GM23338 (cell line): ENCODE data around the gene TRIM59. TPM values are rescaled to one million over a fixed set of nuclear protein-coding genes. Genes with fewer than 3 reads are reported as not detected.

Source experiments
- ATAC-seq: fragments of 200-7000 bp; cut with Tn5 transposase; 3 replicates; pipeline ENCODE4 v1.9.1; 2020
- DNase-seq: peaks from one replicate; pipeline ENCODE4 v3.0.0-alpha.2; 2015; ENCODE audit warnings: low spot score
- H2AFZ ChIP-seq: fragments of 200-600 bp; sonication (generic); 2 replicates; pipeline ENCODE4 v1.8.0; 2016; ENCODE audit warnings: antibody characterized with exemption, mild to moderate bottlenecking, moderate library complexity
- H3F3A ChIP-seq: fragments of 200-600 bp; sonication (generic); replicated peaks from 2 replicates; pipeline ENCODE4 v1.8.0; 2017; ENCODE audit warnings: antibody characterized with exemption, mixed run types, low read depth
- H3K27ac ChIP-seq: fragments of 200-600 bp; sonication (generic); 2 replicates; pipeline ENCODE4 v1.6.1; 2016; ENCODE audit warnings: low read depth
- H3K27me3 ChIP-seq: fragments of 200-600 bp; sonication (generic); 2 replicates; pipeline ENCODE4 v1.8.0; 2016; ENCODE audit warnings: mild to moderate bottlenecking, mixed run types, moderate library complexity; ENCODE audit not compliant: insufficient read depth
- H3K36me3 ChIP-seq: fragments of 200-600 bp; sonication (generic); 2 replicates; pipeline ENCODE4 v1.8.0; 2016; ENCODE audit warnings: mild to moderate bottlenecking; ENCODE audit not compliant: insufficient read depth
- H3K4me1 ChIP-seq: fragments of 200-600 bp; sonication (generic); 2 replicates; pipeline ENCODE4 v1.8.0; 2016; ENCODE audit warnings: mild to moderate bottlenecking, moderate library complexity; ENCODE audit not compliant: insufficient read depth
- H3K4me2 ChIP-seq: fragments of 200-600 bp; sonication (generic); 2 replicates; pipeline ENCODE4 v1.7.1; 2017; ENCODE audit warnings: mixed run types
- H3K4me3 ChIP-seq: fragments of 200-600 bp; sonication (generic); 2 replicates; pipeline ENCODE4 v1.6.1; 2016; ENCODE audit warnings: mixed run types
- H3K79me2 ChIP-seq: fragments of 200-600 bp; sonication (generic); replicated peaks from 2 replicates; pipeline ENCODE4 v1.8.0; 2017; ENCODE audit warnings: mild to moderate bottlenecking; ENCODE audit not compliant: insufficient read depth
- H3K9me2 ChIP-seq: fragments of 200-600 bp; sonication (generic); 2 replicates; pipeline ENCODE4 v1.8.0; 2017; ENCODE audit not compliant: insufficient read depth
- H4K20me1 ChIP-seq: fragments of 200-600 bp; sonication (generic); replicated peaks from 2 replicates; pipeline ENCODE4 v1.8.0; 2017; ENCODE audit warnings: mild to moderate bottlenecking; ENCODE audit not compliant: insufficient read depth
- H3K27ac Mint-ChIP-seq: 2 replicates; pipeline ENCODE4 v1.8.0; 2020; ENCODE audit warnings: inconsistent platforms, mild to moderate bottlenecking, moderate library complexity, mixed read lengths
- H3K27me3 Mint-ChIP-seq: 3 replicates; pipeline ENCODE4 v1.8.0; 2022; ENCODE audit warnings: low read depth, mild to moderate bottlenecking, moderate library complexity, mixed read lengths, inconsistent platforms; ENCODE audit not compliant: insufficient read depth, poor library complexity
- H3K36me3 Mint-ChIP-seq: 3 replicates; pipeline ENCODE4 v1.8.0; 2021; ENCODE audit warnings: low read depth, mild to moderate bottlenecking, inconsistent platforms, moderate library complexity, mixed read lengths
- H3K4me1 Mint-ChIP-seq: 3 replicates; pipeline ENCODE4 v1.8.0; 2020; ENCODE audit warnings: mild to moderate bottlenecking, inconsistent platforms, mixed read lengths
- H3K4me3 Mint-ChIP-seq: 3 replicates; pipeline ENCODE4 v1.8.0; 2021; ENCODE audit warnings: moderate library complexity, mild to moderate bottlenecking, inconsistent platforms, mixed read lengths
- H3K9me3 Mint-ChIP-seq: 3 replicates; pipeline ENCODE4 v1.8.0; 2020; ENCODE audit warnings: moderate library complexity, mild to moderate bottlenecking, inconsistent platforms, mixed read lengths
- EZH2phosphoT487 ChIP-seq: fragments of 200-600 bp; sonication (generic); IDR thresholded peaks from one replicate; pipeline ENCODE4 v1.8.1; 2018; ENCODE audit warnings: antibody characterized with exemption; ENCODE audit not compliant: unreplicated experiment
- JUNB ChIP-seq: IDR thresholded peaks from one replicate; pipeline ENCODE4 v1.6.1; 2016; ENCODE audit warnings: antibody characterized with exemption; ENCODE audit not compliant: unreplicated experiment
- NANOG ChIP-seq: IDR thresholded peaks from 2 replicates; pipeline ENCODE4 v1.6.1; 2016; ENCODE audit warnings: antibody characterized with exemption, borderline replicate concordance
- POLR2AphosphoS5 ChIP-seq: IDR thresholded peaks from 2 replicates; pipeline ENCODE4 v1.6.1; 2016; ENCODE audit warnings: antibody characterized with exemption, low read depth
- STAT1 ChIP-seq: IDR thresholded peaks from one replicate; pipeline ENCODE4 v1.6.1; 2016; ENCODE audit warnings: antibody characterized with exemption; ENCODE audit not compliant: unreplicated experiment
- ZNF331 ChIP-seq: fragments of 250-450 bp; sonication (Bioruptor Pico); IDR thresholded peaks from 2 replicates; pipeline ENCODE4 v1.5.0; 2020; ENCODE audit warnings: low read depth, mild to moderate bottlenecking, moderate library complexity
- polyA plus RNA-seq: library from polyadenylated mRNA; unstranded; fragments of >200 nt; fragmentation: Nextera tagmentation; extraction: Ambion mirVana; gene quantifications from 2 replicates; pipeline ENCODE4 v1.2.1, GENCODE V29; 2016
- total RNA-seq: library from RNA; depleted of rRNA; stranded (reverse); fragments of >200 nt; shearing (Covaris generic); gene quantifications from 2 replicates; pipeline ENCODE4 v1.2.3, GENCODE V29; 2014
- TF ChIP-seq, protein P1 (sequence below): IDR thresholded peaks from one replicate; pipeline ENCODE4 v1.6.1; 2018; ENCODE audit warnings: antibody characterized with exemption; ENCODE audit not compliant: unreplicated experiment
- TF ChIP-seq, protein P2 (sequence below): IDR thresholded peaks from 2 replicates; pipeline ENCODE4 v1.6.1; 2016; ENCODE audit warnings: antibody characterized with exemption
- TF ChIP-seq, protein P3 (sequence below): fragments of 250-450 bp; sonication (Bioruptor Pico); IDR thresholded peaks from 2 replicates; pipeline ENCODE4 v1.5.0; 2020; ENCODE audit warnings: mild to moderate bottlenecking, moderate library complexity
- TF ChIP-seq, protein P4 (sequence below), 2 experiments: fragments of 200-600 bp in 1 of 2; sonication (generic) in 1 of 2; conservative IDR thresholded peaks; 2 replicates each; pipeline versions ENCODE4 v1.5.1 to v1.6.1; 2016 to 2017; ENCODE audit warnings: antibody characterized with exemption in 2 of 2, low read depth in 2 of 2, mild to moderate bottlenecking in 2 of 2, moderate library complexity in 1 of 2

The TRIM59 gene
- total and polyA plus RNA-seq, 2 experiments from 2014 or later: 46.2 to 98.6 TPM

GRCh38 chr3:160455846-160456245 is 6.3 kb upstream of the TRIM59 start:
- TF ChIP-seq, protein P1, sequence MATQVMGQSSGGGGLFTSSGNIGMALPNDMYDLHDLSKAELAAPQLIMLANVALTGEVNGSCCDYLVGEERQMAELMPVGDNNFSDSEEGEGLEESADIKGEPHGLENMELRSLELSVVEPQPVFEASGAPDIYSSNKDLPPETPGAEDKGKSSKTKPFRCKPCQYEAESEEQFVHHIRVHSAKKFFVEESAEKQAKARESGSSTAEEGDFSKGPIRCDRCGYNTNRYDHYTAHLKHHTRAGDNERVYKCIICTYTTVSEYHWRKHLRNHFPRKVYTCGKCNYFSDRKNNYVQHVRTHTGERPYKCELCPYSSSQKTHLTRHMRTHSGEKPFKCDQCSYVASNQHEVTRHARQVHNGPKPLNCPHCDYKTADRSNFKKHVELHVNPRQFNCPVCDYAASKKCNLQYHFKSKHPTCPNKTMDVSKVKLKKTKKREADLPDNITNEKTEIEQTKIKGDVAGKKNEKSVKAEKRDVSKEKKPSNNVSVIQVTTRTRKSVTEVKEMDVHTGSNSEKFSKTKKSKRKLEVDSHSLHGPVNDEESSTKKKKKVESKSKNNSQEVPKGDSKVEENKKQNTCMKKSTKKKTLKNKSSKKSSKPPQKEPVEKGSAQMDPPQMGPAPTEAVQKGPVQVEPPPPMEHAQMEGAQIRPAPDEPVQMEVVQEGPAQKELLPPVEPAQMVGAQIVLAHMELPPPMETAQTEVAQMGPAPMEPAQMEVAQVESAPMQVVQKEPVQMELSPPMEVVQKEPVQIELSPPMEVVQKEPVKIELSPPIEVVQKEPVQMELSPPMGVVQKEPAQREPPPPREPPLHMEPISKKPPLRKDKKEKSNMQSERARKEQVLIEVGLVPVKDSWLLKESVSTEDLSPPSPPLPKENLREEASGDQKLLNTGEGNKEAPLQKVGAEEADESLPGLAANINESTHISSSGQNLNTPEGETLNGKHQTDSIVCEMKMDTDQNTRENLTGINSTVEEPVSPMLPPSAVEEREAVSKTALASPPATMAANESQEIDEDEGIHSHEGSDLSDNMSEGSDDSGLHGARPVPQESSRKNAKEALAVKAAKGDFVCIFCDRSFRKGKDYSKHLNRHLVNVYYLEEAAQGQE: no peak
- TF ChIP-seq STAT1 (no peak), ZNF331 (no peak), NANOG (no peak), EZH2phosphoT487 (no peak)
- TF ChIP-seq, protein P2, sequence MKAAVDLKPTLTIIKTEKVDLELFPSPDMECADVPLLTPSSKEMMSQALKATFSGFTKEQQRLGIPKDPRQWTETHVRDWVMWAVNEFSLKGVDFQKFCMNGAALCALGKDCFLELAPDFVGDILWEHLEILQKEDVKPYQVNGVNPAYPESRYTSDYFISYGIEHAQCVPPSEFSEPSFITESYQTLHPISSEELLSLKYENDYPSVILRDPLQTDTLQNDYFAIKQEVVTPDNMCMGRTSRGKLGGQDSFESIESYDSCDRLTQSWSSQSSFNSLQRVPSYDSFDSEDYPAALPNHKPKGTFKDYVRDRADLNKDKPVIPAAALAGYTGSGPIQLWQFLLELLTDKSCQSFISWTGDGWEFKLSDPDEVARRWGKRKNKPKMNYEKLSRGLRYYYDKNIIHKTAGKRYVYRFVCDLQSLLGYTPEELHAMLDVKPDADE: no peak
- H4K20me1 ChIP-seq: no peaks in the 10 kb centered on the region; the same call in 1 of the 2 replicates
- no peaks in the 10 kb centered on the region for H3K4me1 ChIP-seq
- H3K27me3 ChIP-seq: no peaks in the 10 kb centered on the region
- Mint-ChIP-seq H3K36me3 (no peaks in the 10 kb centered on the region), H3K27me3 (no peaks in the 10 kb centered on the region), H3K27ac (no peak overlapping the region), H3K4me3 (no peak overlapping the region), H3K4me1 (no peaks in the 10 kb centered on the region; the same call in 1 of the 3 replicates), H3K9me3 (peaks cover 8% of the 10 kb centered on the region; the same call in 2 of the 3 replicates)
- DNase-seq (no peak), ATAC-seq (no peak)
- H3K36me3 ChIP-seq: no peaks in the 10 kb centered on the region
- H3K9me2 ChIP-seq: no peaks in the 10 kb centered on the region
- no peak overlapping the region for H3K4me2 ChIP-seq
- no peak overlapping the region for H2AFZ ChIP-seq
- H3K4me3 ChIP-seq: no peak overlapping the region
- no peak overlapping the region for H3K27ac ChIP-seq
- H3F3A ChIP-seq: no peaks in the 10 kb centered on the region
- H3K79me2 ChIP-seq: no peaks in the 10 kb centered on the region

GRCh38 chr3:160454995-160455394 is 5.4 kb upstream of the TRIM59 start:
- Histone ChIP-seq H2AFZ (no peak overlapping the region), H3K36me3 (no peaks in the 10 kb centered on the region), H3K9me2 (no peaks in the 10 kb centered on the region), H3K79me2 (no peaks in the 10 kb centered on the region), H3K4me2 (no peak overlapping the region), H3K27ac (no peak overlapping the region), H3K4me3 (no peak overlapping the region), H3K27me3 (no peaks in the 10 kb centered on the region), H4K20me1 (no peaks in the 10 kb centered on the region; the same call in 1 of the 2 replicates), H3K4me1 (no peaks in the 10 kb centered on the region), H3F3A (no peaks in the 10 kb centered on the region)
- no peak for DNase-seq
- Mint-ChIP-seq H3K27ac (no peak overlapping the region), H3K27me3 (no peaks in the 10 kb centered on the region), H3K9me3 (peaks cover 6% of the 10 kb centered on the region; the same call in 2 of the 3 replicates), H3K4me1 (peaks cover 5% of the 10 kb centered on the region; the same call in 2 of the 3 replicates), H3K4me3 (no peak overlapping the region), H3K36me3 (no peaks in the 10 kb centered on the region)
- ATAC-seq: no peak
- TF ChIP-seq POLR2AphosphoS5 (no peak), JUNB (no peak), ZNF331 (no peak), NANOG (no peak)
- TF ChIP-seq, protein P3, sequence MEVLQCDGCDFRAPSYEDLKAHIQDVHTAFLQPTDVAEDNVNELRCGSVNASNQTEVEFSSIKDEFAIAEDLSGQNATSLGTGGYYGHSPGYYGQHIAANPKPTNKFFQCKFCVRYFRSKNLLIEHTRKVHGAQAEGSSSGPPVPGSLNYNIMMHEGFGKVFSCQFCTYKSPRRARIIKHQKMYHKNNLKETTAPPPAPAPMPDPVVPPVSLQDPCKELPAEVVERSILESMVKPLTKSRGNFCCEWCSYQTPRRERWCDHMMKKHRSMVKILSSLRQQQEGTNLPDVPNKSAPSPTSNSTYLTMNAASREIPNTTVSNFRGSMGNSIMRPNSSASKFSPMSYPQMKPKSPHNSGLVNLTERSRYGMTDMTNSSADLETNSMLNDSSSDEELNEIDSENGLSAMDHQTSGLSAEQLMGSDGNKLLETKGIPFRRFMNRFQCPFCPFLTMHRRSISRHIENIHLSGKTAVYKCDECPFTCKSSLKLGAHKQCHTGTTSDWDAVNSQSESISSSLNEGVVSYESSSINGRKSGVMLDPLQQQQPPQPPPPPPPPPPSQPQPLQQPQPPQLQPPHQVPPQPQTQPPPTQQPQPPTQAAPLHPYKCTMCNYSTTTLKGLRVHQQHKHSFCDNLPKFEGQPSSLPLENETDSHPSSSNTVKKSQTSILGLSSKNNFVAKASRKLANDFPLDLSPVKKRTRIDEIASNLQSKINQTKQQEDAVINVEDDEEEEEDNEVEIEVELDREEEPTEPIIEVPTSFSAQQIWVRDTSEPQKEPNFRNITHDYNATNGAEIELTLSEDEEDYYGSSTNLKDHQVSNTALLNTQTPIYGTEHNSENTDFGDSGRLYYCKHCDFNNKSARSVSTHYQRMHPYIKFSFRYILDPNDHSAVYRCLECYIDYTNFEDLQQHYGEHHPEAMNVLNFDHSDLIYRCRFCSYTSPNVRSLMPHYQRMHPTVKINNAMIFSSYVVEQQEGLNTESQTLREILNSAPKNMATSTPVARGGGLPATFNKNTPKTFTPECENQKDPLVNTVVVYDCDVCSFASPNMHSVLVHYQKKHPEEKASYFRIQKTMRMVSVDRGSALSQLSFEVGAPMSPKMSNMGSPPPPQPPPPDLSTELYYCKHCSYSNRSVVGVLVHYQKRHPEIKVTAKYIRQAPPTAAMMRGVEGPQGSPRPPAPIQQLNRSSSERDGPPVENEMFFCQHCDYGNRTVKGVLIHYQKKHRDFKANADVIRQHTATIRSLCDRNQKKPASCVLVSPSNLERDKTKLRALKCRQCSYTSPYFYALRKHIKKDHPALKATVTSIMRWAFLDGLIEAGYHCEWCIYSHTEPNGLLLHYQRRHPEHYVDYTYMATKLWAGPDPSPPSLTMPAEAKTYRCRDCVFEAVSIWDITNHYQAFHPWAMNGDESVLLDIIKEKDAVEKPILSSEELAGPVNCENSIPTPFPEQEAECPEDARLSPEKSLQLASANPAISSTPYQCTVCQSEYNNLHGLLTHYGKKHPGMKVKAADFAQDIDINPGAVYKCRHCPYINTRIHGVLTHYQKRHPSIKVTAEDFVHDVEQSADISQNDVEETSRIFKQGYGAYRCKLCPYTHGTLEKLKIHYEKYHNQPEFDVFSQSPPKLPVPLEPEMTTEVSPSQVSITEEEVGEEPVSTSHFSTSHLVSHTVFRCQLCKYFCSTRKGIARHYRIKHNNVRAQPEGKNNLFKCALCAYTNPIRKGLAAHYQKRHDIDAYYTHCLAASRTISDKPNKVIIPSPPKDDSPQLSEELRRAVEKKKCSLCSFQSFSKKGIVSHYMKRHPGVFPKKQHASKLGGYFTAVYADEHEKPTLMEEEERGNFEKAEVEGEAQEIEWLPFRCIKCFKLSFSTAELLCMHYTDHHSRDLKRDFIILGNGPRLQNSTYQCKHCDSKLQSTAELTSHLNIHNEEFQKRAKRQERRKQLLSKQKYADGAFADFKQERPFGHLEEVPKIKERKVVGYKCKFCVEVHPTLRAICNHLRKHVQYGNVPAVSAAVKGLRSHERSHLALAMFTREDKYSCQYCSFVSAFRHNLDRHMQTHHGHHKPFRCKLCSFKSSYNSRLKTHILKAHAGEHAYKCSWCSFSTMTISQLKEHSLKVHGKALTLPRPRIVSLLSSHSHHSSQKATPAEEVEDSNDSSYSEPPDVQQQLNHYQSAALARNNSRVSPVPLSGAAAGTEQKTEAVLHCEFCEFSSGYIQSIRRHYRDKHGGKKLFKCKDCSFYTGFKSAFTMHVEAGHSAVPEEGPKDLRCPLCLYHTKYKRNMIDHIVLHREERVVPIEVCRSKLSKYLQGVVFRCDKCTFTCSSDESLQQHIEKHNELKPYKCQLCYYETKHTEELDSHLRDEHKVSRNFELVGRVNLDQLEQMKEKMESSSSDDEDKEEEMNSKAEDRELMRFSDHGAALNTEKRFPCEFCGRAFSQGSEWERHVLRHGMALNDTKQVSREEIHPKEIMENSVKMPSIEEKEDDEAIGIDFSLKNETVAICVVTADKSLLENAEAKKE: no peak
- TF ChIP-seq, protein P4, sequence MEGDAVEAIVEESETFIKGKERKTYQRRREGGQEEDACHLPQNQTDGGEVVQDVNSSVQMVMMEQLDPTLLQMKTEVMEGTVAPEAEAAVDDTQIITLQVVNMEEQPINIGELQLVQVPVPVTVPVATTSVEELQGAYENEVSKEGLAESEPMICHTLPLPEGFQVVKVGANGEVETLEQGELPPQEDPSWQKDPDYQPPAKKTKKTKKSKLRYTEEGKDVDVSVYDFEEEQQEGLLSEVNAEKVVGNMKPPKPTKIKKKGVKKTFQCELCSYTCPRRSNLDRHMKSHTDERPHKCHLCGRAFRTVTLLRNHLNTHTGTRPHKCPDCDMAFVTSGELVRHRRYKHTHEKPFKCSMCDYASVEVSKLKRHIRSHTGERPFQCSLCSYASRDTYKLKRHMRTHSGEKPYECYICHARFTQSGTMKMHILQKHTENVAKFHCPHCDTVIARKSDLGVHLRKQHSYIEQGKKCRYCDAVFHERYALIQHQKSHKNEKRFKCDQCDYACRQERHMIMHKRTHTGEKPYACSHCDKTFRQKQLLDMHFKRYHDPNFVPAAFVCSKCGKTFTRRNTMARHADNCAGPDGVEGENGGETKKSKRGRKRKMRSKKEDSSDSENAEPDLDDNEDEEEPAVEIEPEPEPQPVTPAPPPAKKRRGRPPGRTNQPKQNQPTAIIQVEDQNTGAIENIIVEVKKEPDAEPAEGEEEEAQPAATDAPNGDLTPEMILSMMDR (conservative IDR thresholded peaks at IDR 0.05; ENCODE audit: low read depth in 2 of 2): no peak
